ENCODE data around the gene EIF1.
A peak's percentile ranks its signal among the peaks of the same experiment; 100 is the strongest.
"Not testable (repeated sequence)": the region's sequence is repeated elsewhere in the genome, so short reads cannot be mapped to it uniquely, and the experiment has no call there.

EIF1 gene

DNA sequence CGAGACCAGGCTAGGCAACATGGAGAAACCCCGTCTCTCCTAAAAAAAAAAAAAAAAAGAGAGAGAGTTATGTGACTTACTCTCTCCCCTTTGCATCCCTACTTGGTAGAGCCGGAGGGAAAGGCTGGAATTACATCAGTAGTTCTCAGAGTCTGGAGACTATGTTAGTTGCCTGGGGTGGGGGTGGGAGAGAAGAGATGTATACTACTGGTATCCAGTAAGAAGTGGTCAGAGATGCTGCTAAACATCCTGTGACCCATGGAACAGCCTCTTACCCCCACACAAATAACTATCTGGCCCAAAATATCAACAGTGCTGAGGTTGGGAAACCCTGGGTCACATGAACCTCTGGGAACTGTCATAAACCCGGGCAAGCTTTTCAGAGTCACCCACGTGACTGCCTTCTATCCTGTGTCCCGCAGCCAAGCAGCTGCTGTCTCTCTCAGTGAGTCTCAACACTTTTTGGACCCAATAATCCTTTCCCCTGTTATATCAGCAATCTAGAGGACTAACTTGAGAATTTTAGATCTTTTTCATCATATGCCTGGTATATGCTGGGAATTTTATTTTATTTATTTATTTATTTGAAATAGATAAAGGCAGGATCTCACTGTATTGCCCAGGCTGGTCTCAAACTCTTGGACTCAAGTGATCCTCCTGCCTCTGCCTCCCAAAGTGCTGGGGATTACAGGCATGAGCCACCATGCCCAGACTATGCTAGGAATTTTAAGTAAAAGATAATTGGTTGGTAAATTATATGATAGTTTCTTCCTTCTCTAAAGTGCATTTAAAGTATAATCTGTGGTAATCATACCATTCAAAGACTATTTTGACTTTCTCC, 8.7 kb downstream of the EIF1 start:
- Histone ChIP-seq H2AFZ (ENCODE audit: low read length) (0 out of 2 replicates have a peak overlapping the region, but pooled peaks have one; percentile 25), H3K9me2 (replicated peaks; ENCODE audit: insufficient read depth, low read length) (no peaks in the 10 kb centered on the region)
- DNase-seq, result peak; percentile 74

DNA sequence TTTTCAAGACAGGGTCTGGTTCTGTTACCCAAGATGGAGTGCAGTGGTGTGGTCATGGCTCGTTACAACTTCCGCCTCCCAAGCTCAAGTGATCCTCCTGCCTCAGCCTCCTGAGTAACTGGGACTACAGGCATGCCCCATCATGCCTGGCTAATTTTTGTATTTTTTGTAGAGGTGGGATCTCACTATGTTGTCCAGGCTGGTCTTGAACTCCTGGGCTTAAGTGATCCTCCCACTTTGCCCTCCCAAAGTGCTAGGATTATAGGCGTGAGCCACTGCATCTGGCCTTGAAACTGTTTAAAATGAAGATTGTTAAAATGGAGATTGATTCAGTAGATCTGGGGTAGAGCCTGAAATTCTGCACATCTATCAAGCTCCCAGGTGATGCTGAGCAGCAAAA, 12.2 kb downstream of the EIF1 start:
- H3K27ac ChIP-seq (ENCODE audit: low read length); H3K79me2 ChIP-seq (ENCODE audit: low read length); DNase-seq; H3K9ac ChIP-seq (ENCODE audit: low read length); H3K27me3 ChIP-seq (replicated peaks; ENCODE audit: insufficient read depth, low read length); H3K9me2 ChIP-seq (replicated peaks; ENCODE audit: insufficient read depth, low read length); H3K9me3 ChIP-seq (replicated peaks; ENCODE audit: insufficient read depth, low read length); H3K36me3 ChIP-seq (replicated peaks; ENCODE audit: insufficient read depth, low read length); H3F3A ChIP-seq (ENCODE audit: insufficient read depth, low read length); H4K20me1 ChIP-seq (ENCODE audit: insufficient read depth, low read length); H3K4me3 ChIP-seq (ENCODE audit: low read length); H2AFZ ChIP-seq (ENCODE audit: low read length); H3K4me2 ChIP-seq (ENCODE audit: low read depth, low read length): not testable (repeated sequence)
- peaks cover 22% of the 10 kb centered on the region for H3K4me1 ChIP-seq (ENCODE audit: low read length)

More for the DNA sequence above, 8.7 kb downstream of the EIF1 start:
- H3K9ac ChIP-seq (ENCODE audit: low read length), result no peak overlapping the region
- H3K4me1 ChIP-seq (ENCODE audit: low read length), result peaks cover 22% of the 10 kb centered on the region
- no peak for TF ChIP-seq EZH2 (optimal IDR thresholded peaks at IDR 0.05; ENCODE audit: low read depth, low read length)
- TF ChIP-seq EZH2phosphoT487 (IDR thresholded peaks at IDR 0.05; ENCODE audit: low read length), result no peak
- TF ChIP-seq, protein P1, sequence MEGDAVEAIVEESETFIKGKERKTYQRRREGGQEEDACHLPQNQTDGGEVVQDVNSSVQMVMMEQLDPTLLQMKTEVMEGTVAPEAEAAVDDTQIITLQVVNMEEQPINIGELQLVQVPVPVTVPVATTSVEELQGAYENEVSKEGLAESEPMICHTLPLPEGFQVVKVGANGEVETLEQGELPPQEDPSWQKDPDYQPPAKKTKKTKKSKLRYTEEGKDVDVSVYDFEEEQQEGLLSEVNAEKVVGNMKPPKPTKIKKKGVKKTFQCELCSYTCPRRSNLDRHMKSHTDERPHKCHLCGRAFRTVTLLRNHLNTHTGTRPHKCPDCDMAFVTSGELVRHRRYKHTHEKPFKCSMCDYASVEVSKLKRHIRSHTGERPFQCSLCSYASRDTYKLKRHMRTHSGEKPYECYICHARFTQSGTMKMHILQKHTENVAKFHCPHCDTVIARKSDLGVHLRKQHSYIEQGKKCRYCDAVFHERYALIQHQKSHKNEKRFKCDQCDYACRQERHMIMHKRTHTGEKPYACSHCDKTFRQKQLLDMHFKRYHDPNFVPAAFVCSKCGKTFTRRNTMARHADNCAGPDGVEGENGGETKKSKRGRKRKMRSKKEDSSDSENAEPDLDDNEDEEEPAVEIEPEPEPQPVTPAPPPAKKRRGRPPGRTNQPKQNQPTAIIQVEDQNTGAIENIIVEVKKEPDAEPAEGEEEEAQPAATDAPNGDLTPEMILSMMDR (IDR thresholded peaks at IDR 0.05; ENCODE audit: low read length), result no peak
- peak overlapping the region; percentile 28 for H3K4me2 ChIP-seq (ENCODE audit: low read depth, low read length)
- H3K79me2 ChIP-seq (ENCODE audit: low read length), result no peaks in the 10 kb centered on the region
- peaks cover 7% of the 10 kb centered on the region for H3K36me3 ChIP-seq (replicated peaks; ENCODE audit: insufficient read depth, low read length)
- H3F3A ChIP-seq (ENCODE audit: insufficient read depth, low read length), result peaks cover 33% of the 10 kb centered on the region
- H3K9me3 ChIP-seq (replicated peaks; ENCODE audit: insufficient read depth, low read length), result no peaks in the 10 kb centered on the region
- no peaks in the 10 kb centered on the region for H4K20me1 ChIP-seq (ENCODE audit: insufficient read depth, low read length)
- H3K27ac ChIP-seq (ENCODE audit: low read length), result peak overlapping the region; percentile 8; the same call in 1 of the 2 replicates
- H3K27me3 ChIP-seq (replicated peaks; ENCODE audit: insufficient read depth, low read length), result no peaks in the 10 kb centered on the region
- no peak overlapping the region for H3K4me3 ChIP-seq (ENCODE audit: low read length)

DNA sequence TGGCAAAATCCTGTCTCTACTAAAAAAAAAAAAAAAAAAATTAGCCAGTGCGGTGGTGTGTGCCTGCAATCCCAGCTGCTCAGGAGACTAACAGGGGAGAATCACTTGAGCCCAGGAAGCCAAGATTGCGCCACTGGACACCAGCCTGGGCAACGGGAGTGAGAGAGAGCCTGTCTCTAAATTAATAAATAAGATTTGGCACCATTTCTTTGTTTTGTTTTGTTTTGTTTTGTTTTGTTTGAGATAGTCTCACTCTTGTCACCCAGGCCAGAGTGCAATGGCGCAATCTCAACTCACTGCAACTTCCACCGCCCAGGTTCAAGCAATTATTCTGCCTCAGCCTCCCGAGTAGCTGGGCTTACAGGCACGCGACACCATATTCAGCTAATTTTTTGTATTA, 14.0 kb downstream of the EIF1 start:
- Histone ChIP-seq H3K27me3 (replicated peaks; ENCODE audit: insufficient read depth, low read length) (no peaks in the 10 kb centered on the region), H3K4me2 (ENCODE audit: low read depth, low read length) (no peak overlapping the region), H2AFZ (ENCODE audit: low read length) (no peak overlapping the region), H3K4me3 (ENCODE audit: low read length) (no peak overlapping the region), H3K27ac (ENCODE audit: low read length) (no peak overlapping the region), H3F3A (ENCODE audit: insufficient read depth, low read length) (no peaks in the 10 kb centered on the region), H3K36me3 (replicated peaks; ENCODE audit: insufficient read depth, low read length) (no peaks in the 10 kb centered on the region), H4K20me1 (ENCODE audit: insufficient read depth, low read length) (no peaks in the 10 kb centered on the region), H3K9me2 (replicated peaks; ENCODE audit: insufficient read depth, low read length) (no peaks in the 10 kb centered on the region), H3K79me2 (ENCODE audit: low read length) (no peaks in the 10 kb centered on the region), H3K9me3 (replicated peaks; ENCODE audit: insufficient read depth, low read length) (no peaks in the 10 kb centered on the region), H3K4me1 (ENCODE audit: low read length) (peaks cover 3% of the 10 kb centered on the region; the same call in 1 of the 2 replicates), H3K9ac (ENCODE audit: low read length) (no peak overlapping the region)
- DNase-seq, result no peak
- TF ChIP-seq EZH2 (optimal IDR thresholded peaks at IDR 0.05; ENCODE audit: low read depth, low read length), result no peak
- no peak for TF ChIP-seq EZH2phosphoT487 (IDR thresholded peaks at IDR 0.05; ENCODE audit: low read length)
- TF ChIP-seq, protein P1 (IDR thresholded peaks at IDR 0.05; ENCODE audit: low read length), result no peak
